ENCODE measurements around the gene PTPRD. TPM values are rescaled to one million over a fixed set of nuclear protein-coding genes. Genes with fewer than 3 reads are reported as not detected.
A peak's percentile ranks its signal among the peaks of the same experiment; 100 is the strongest.

PTPRD gene
- polyA plus RNA-seq, 1 experiment: 0.39 TPM

GRCh38 chr9:8366161-8366926 is 2246.5 kb downstream of the PTPRD start:
- CTCF ChIA-PET: no interaction called here
- TF ChIP-seq CTCF (IDR thresholded peaks at IDR 0.05; ENCODE audit: insufficient read depth, low read depth, low read length): no peak
- no peak for DNase-seq (ENCODE audit: low read depth)
- no peaks in the 10 kb centered on the region for H3K36me3 ChIP-seq (ENCODE audit: control insufficient read depth, insufficient read depth, low read length)
- H3K27me3 ChIP-seq (ENCODE audit: control insufficient read depth, insufficient read depth, low read length): no peaks in the 10 kb centered on the region
- POLR2A ChIA-PET: no interaction called here
- H3K4me3 ChIP-seq (ENCODE audit: low read depth, low read length): no peak overlapping the region

- Histone ChIP-seq H3K27me3 (ENCODE audit: control insufficient read depth, insufficient read depth, low read length) (no peaks in the 10 kb centered on the region), H3K36me3 (ENCODE audit: control insufficient read depth, insufficient read depth, low read length) (no peaks in the 10 kb centered on the region), H3K4me3 (ENCODE audit: low read depth, low read length) (no peak overlapping the region)
- CTCF ChIA-PET: no interaction called here
- DNase-seq (ENCODE audit: low read depth): no peak
- POLR2A ChIA-PET: no interaction called here
- no peak for TF ChIP-seq CTCF (IDR thresholded peaks at IDR 0.05; ENCODE audit: insufficient read depth, low read depth, low read length)
Measured at GRCh38 chr9:8365466-8366160, 2247.2 kb downstream of the PTPRD start.

GRCh38 chr9:8365029-8365428 is 2247.8 kb downstream of the PTPRD start:
- CTCF ChIA-PET: no interaction called here
- DNase-seq (ENCODE audit: low read depth): peak; percentile 5
- Histone ChIP-seq H3K27me3 (ENCODE audit: control insufficient read depth, insufficient read depth, low read length) (no peaks in the 10 kb centered on the region), H3K36me3 (ENCODE audit: control insufficient read depth, insufficient read depth, low read length) (no peaks in the 10 kb centered on the region), H3K4me3 (ENCODE audit: low read depth, low read length) (no peak overlapping the region)
- TF ChIP-seq CTCF (IDR thresholded peaks at IDR 0.05; ENCODE audit: insufficient read depth, low read depth, low read length): no peak
- POLR2A ChIA-PET: no interaction called here

- no peak for DNase-seq (ENCODE audit: low read depth)
- ChIA-PET CTCF (no interaction called here), POLR2A (no interaction called here)
- Histone ChIP-seq H3K27me3 (ENCODE audit: control insufficient read depth, insufficient read depth, low read length) (no peaks in the 10 kb centered on the region), H3K36me3 (ENCODE audit: control insufficient read depth, insufficient read depth, low read length) (no peaks in the 10 kb centered on the region), H3K4me3 (ENCODE audit: low read depth, low read length) (no peak overlapping the region)
- TF ChIP-seq CTCF (IDR thresholded peaks at IDR 0.05; ENCODE audit: insufficient read depth, low read depth, low read length): no peak
Measured at GRCh38 chr9:8364026-8364752, 2248.6 kb downstream of the PTPRD start.

GRCh38 chr9:8362250-8362649 is 2250.6 kb downstream of the PTPRD start:
- CTCF ChIA-PET: no interaction called here
- no peak for DNase-seq (ENCODE audit: low read depth)

More at GRCh38 chr9:8362250-8362649, 2250.6 kb downstream of the PTPRD start:
- no peaks in the 10 kb centered on the region for H3K27me3 ChIP-seq (ENCODE audit: control insufficient read depth, insufficient read depth, low read length)
- no peak for TF ChIP-seq CTCF (IDR thresholded peaks at IDR 0.05; ENCODE audit: insufficient read depth, low read depth, low read length)
- no peaks in the 10 kb centered on the region for H3K36me3 ChIP-seq (ENCODE audit: control insufficient read depth, insufficient read depth, low read length)
- POLR2A ChIA-PET: no interaction called here
- H3K4me3 ChIP-seq (ENCODE audit: low read depth, low read length): no peak overlapping the region
